WI38 (cell line): ENCODE data around the gene MAML3.

Experiments
- H3K4me3 ChIP-seq: 2 replicates; pipeline ENCODE4 v1.5.1; 2011; ENCODE audit warnings: low read depth, mild to moderate bottlenecking, control low read depth, low read length
- CTCF ChIP-seq: IDR thresholded peaks from 2 replicates; pipeline ENCODE4 v1.5.1; 2012; ENCODE audit warnings: low read depth, mild to moderate bottlenecking, control low read depth, low read length

Gene MAML3

GRCh38 chr4:140047017-140047640, 106.9 kb downstream of the MAML3 start:
- H3K4me3 ChIP-seq, result no peak overlapping the region
- TF ChIP-seq CTCF, result no peak

GRCh38 chr4:140046543-140046942, 107.4 kb downstream of the MAML3 start:
- no peak overlapping the region for H3K4me3 ChIP-seq
- TF ChIP-seq CTCF, result no peak

GRCh38 chr4:140046016-140046415, 108.0 kb downstream of the MAML3 start:
- TF ChIP-seq CTCF, result no peak
- no peak overlapping the region for H3K4me3 ChIP-seq

GRCh38 chr4:140044337-140044902, 109.6 kb downstream of the MAML3 start:
- H3K4me3 ChIP-seq, result no peak overlapping the region
- TF ChIP-seq CTCF, result no peak

GRCh38 chr4:140042634-140043033, 111.3 kb downstream of the MAML3 start:
- no peak overlapping the region for H3K4me3 ChIP-seq
- TF ChIP-seq CTCF, result no peak

GRCh38 chr4:140038031-140038533, 115.9 kb downstream of the MAML3 start:
- TF ChIP-seq CTCF, result no peak
- H3K4me3 ChIP-seq, result no peak overlapping the region

GRCh38 chr4:140037353-140038030, 116.5 kb downstream of the MAML3 start:
- no peak overlapping the region for H3K4me3 ChIP-seq
- no peak for TF ChIP-seq CTCF
